Esophagus muscularis mucosa (tissue), 4 donors: ENCODE results near the gene SSTR4. TPM values are rescaled to one million over a fixed set of nuclear protein-coding genes. Genes with fewer than 3 reads are reported as not detected.

Experiments
- DNase-seq: peaks from one replicate; pipeline ENCODE4 v3.0.0-alpha.2; 2017; ENCODE audit errors: extremely low spot score
- H3K27ac ChIP-seq, 4 donors: fragments of 200-600 bp; sonication (generic); replicated peaks in 1 of 4; 1 replicate in 3 of 4; 2 replicates in 1 of 4; pipeline ENCODE4 v1.5.1; 2016 to 2019; ENCODE audit warnings: mild to moderate bottlenecking in 1 of 4
- H3K27me3 ChIP-seq, 4 donors: fragments of 200-600 bp; sonication (generic); one replicate each; pipeline versions ENCODE4 v1.5.1 to v1.6.0; 2016 to 2019
- H3K36me3 ChIP-seq, 4 donors: fragments of 200-600 bp; sonication (generic); one replicate each; pipeline ENCODE4 v1.5.1; 2016 to 2019
- H3K4me1 ChIP-seq, 4 donors: fragments of 200-600 bp; sonication (generic); one replicate each; pipeline ENCODE4 v1.5.1; 2016 to 2019
- H3K4me3 ChIP-seq, 4 donors: fragments of 200-600 bp; sonication (generic); 1 replicate in 2 of 4; 2 replicates in 2 of 4; pipeline ENCODE4 v1.5.1; 2016 to 2019; ENCODE audit warnings: mild to moderate bottlenecking in 4 of 4, moderate library complexity in 1 of 4
- H3K9me3 ChIP-seq, 4 donors: fragments of 200-600 bp; sonication (generic); 1 replicate in 3 of 4; 2 replicates in 1 of 4; pipeline ENCODE4 v1.5.1; 2016 to 2019
- CTCF ChIP-seq, 3 experiments: fragments of 200-600 bp in 2 of 3; fragments of 450-650 bp in 1 of 3; sonication (generic) in 2 of 3; IDR thresholded peaks; one replicate each; pipeline ENCODE4 v1.5.1; 2017 to 2019; ENCODE audit warnings: antibody characterized with exemption in 3 of 3, mild to moderate bottlenecking in 2 of 3, moderate library complexity in 1 of 3
- EP300 ChIP-seq: sonication (generic); formaldehyde crosslinking; IDR thresholded peaks from one replicate; pipeline ENCODE4 v1.6.1; 2017; ENCODE audit warnings: antibody characterized with exemption
- POLR2A ChIP-seq: fragments of 450-650 bp; IDR thresholded peaks from one replicate; pipeline ENCODE4 v1.6.1; 2017; ENCODE audit warnings: antibody characterized with exemption, moderate library complexity, mild to moderate bottlenecking, low read depth
- POLR2AphosphoS5 ChIP-seq, 2 donors: sonication (generic); formaldehyde crosslinking; IDR thresholded peaks; one replicate each; pipeline ENCODE4 v1.6.1; 2017; ENCODE audit warnings: antibody characterized with exemption in 2 of 2
- WGBS: methylation state at CpG from one replicate; pipeline ENCODE4 v1.1.5; 2018; 5-methylcytosine and 5-hydroxymethylcytosine counted together
- intact Hi-C: fragments of 100-400 bp; cut with DNase I; formaldehyde crosslinking; loops from one replicate; pipeline ENCODE4 v1.15.1; 2023
- total RNA-seq, 4 donors: library from RNA; depleted of rRNA; stranded (reverse); fragments of >200 nt; gene quantifications; one replicate each; pipeline versions ENCODE4 v1.1.0 to v1.2.1, GENCODE V29; 2016

Gene SSTR4
- total RNA-seq, 4 donors from 2014 or later: not detected

- no peak for TF ChIP-seq EP300
- TF ChIP-seq CTCF (IDR thresholded peaks at IDR 0.05): no peak
- TF ChIP-seq POLR2AphosphoS5 (IDR thresholded peaks at IDR 0.05): no peak
- no peak for TF ChIP-seq POLR2A
- Histone ChIP-seq H3K27me3 (peaks cover 0 to 69% (median 6%) of the 10 kb centered on the region in 4 donors), H3K36me3 (no peaks in the 10 kb centered on the region), H3K9me3 (no peaks in the 10 kb centered on the region), H3K4me3 (peak overlapping the region in 1 of 4 donors; percentile 36), H3K27ac (no peak overlapping the region), H3K4me1 (peaks cover 0 to 18% (median 12%) of the 10 kb centered on the region in 4 donors)
- no peak for DNase-seq
- intact Hi-C loops: no loop called here
- 90% methylated on average over 36 of the region's 41 CpGs for WGBS
Observed at GRCh38 chr20:23035731-23036130, 619 bp downstream of the SSTR4 start.

GRCh38 chr20:23036371-23036770 lies 1.3 kb downstream of the SSTR4 start:
- Histone ChIP-seq H3K4me1 (peaks cover 0 to 18% (median 12%) of the 10 kb centered on the region in 4 donors), H3K27me3 (peaks cover 0 to 75% (median 6%) of the 10 kb centered on the region in 4 donors), H3K36me3 (no peaks in the 10 kb centered on the region), H3K9me3 (no peaks in the 10 kb centered on the region), H3K27ac (no peak overlapping the region), H3K4me3 (no peak overlapping the region)
- DNase-seq: no peak
- TF ChIP-seq CTCF (IDR thresholded peaks at IDR 0.05): no peak
- no peak for TF ChIP-seq EP300
- no peak for TF ChIP-seq POLR2AphosphoS5 (IDR thresholded peaks at IDR 0.05)
- no peak for TF ChIP-seq POLR2A
- intact Hi-C loops: no loop called here
- 93% methylated on average over 10 of the region's 11 CpGs for WGBS

DNA sequence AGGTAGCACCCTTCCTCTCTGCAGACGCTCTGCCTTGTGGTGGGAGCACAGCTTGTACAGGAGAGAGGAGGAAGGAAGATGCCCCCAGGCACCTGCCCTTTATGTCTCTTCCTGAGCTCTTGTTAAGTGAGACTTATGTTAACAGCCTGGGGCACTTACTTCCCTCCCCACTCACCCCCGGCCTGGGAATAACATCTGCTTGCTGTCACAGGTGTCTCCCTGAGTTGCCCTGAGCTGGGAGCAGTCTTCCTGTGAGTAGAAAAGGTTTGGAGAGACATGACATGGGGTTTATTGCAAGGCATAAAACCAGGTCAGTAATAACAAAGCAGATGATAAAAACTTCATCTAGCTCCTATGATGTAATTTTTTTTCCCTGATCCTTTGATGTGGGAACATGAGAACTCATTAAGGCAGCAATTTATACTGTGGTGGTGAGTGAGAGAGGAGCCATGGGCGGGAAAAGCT lies 1.9 kb downstream of the SSTR4 start:
- H3K36me3 ChIP-seq: no peaks in the 10 kb centered on the region
- 55% methylated on average over 2 of the region's 3 CpGs for WGBS
- no peaks in the 10 kb centered on the region for H3K9me3 ChIP-seq
- peaks cover 0 to 82% (median 6%) of the 10 kb centered on the region in 4 donors for H3K27me3 ChIP-seq
- TF ChIP-seq EP300 (no peak), POLR2AphosphoS5 (IDR thresholded peaks at IDR 0.05) (no peak), CTCF (IDR thresholded peaks at IDR 0.05) (no peak), POLR2A (no peak)
- intact Hi-C loops: no loop called here
- no peak overlapping the region for H3K4me3 ChIP-seq
- DNase-seq: no peak
- no peak overlapping the region for H3K27ac ChIP-seq
- peaks cover 0 to 18% (median 12%) of the 10 kb centered on the region in 4 donors for H3K4me1 ChIP-seq

DNA sequence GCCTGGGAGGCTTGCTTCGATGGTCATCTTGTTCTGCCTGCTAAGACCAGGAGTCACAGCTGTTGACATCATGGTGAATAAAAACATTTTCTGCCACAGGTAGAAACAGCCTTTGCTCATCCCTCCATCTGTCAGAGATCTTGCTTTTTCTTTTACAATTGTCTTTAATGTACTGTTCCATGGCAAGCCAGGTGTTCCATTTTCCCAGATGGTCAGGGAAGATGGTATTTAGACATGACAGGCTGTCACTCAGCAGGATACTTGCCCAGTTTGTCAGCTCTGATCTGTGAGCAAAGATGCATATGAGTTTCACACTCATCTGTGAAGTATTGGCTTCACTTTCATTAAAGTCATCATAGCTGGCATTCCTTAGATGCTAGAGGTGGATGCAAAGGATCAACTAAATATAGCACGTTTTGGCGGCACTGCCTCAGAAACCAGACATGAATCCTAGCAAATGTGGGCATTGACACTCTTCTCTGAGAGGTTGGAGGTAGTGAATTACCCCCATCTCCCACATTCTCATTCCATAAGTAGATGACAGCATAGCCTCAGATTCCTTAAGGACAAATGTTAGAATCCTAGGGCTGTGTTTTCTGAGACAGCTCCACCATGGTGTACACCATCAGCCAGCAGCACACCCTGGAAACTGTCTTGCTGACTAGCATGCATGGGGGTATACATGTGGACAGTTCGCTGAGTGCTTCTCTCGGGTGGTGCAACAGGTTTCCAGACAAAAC lies 4.2 kb downstream of the SSTR4 start:
- H3K36me3 ChIP-seq: no peaks in the 10 kb centered on the region
- intact Hi-C loops: no loop called here
- no peaks in the 10 kb centered on the region for H3K9me3 ChIP-seq
- no peak for DNase-seq
- WGBS: 66% methylated on average over 5 of the region's 5 CpGs
- H3K4me1 ChIP-seq: peaks cover 0 to 18% (median 9%) of the 10 kb centered on the region in 4 donors
- peaks cover 0 to 83% (median 6%) of the 10 kb centered on the region in 4 donors for H3K27me3 ChIP-seq
- H3K4me3 ChIP-seq: no peak overlapping the region
- no peak overlapping the region for H3K27ac ChIP-seq
- no peak for TF ChIP-seq CTCF (IDR thresholded peaks at IDR 0.05)
- no peak for TF ChIP-seq POLR2A
- TF ChIP-seq EP300: no peak
- TF ChIP-seq POLR2AphosphoS5 (IDR thresholded peaks at IDR 0.05): no peak
